IMR-90 (cell line): ENCODE measurements around the gene LHPP. TPM values are rescaled to one million over a fixed set of nuclear protein-coding genes. Genes with fewer than 3 reads are reported as not detected.

Experiments
- ATAC-seq: fragments of 200-7000 bp; cut with Tn5 transposase; 2 replicates; pipeline ENCODE4 v1.9.1; 2020; ENCODE audit warnings: low read depth, mild to moderate bottlenecking, moderate library complexity
- BruUV-seq: library from RNA; stranded (reverse); fragments of 400-500 nt; replicated peaks from 2 replicates; lab custom pipeline; 2021; lab: Mats Ljungman, UMichigan
- CTCF ChIA-PET: fragments of 300-600 bp; formaldehyde crosslinking; extraction: SDS; loops from one replicate; lab custom pipeline; 2021; ENCODE audit warnings: antibody characterized with exemption; lab: Yijun Ruan, JAX
- POLR2A ChIA-PET: fragments of 300-600 bp; sonication (Branson Sonifier 250); formaldehyde crosslinking; loops from one replicate; lab custom pipeline; 2022; ENCODE audit warnings: antibody characterized with exemption; ENCODE audit not compliant: unreplicated experiment; lab: Charles Lee
- DNase-seq: peaks from one replicate; pipeline ENCODE4 v3.0.0; 2013
- H2AFZ ChIP-seq: replicated peaks from 2 replicates; pipeline ENCODE3; 2013; ENCODE audit warnings: low read length, mild to moderate bottlenecking; ENCODE audit not compliant: poor library complexity
- H2AK5ac ChIP-seq: 2 replicates; pipeline ENCODE4 v1.6.1; 2013; ENCODE audit warnings: low read depth, low read length, inconsistent platforms
- H2AK9ac ChIP-seq: replicated peaks from 2 replicates; pipeline ENCODE3; 2013; ENCODE audit warnings: mild to moderate bottlenecking, low read depth, low read length, moderate library complexity; ENCODE audit not compliant: poor library complexity
- H2BK120ac ChIP-seq: 2 replicates; pipeline ENCODE4 v1.6.1; 2013; ENCODE audit warnings: low read depth, low read length, inconsistent platforms
- H2BK15ac ChIP-seq: 3 replicates; pipeline ENCODE4 v1.6.1; 2013; ENCODE audit warnings: low read depth, low read length, inconsistent platforms
- H2BK20ac ChIP-seq: 2 replicates; pipeline ENCODE4 v1.6.1; 2013; ENCODE audit warnings: low read depth, mild to moderate bottlenecking, inconsistent platforms, low read length, moderate library complexity
- H2BK5ac ChIP-seq: 2 replicates; pipeline ENCODE4 v1.6.1; 2013; ENCODE audit warnings: mild to moderate bottlenecking, low read depth, low read length, inconsistent platforms; ENCODE audit not compliant: poor library complexity, severe bottlenecking
- H3K14ac ChIP-seq: replicated peaks from 2 replicates; pipeline ENCODE4 v1.6.1; 2013; ENCODE audit warnings: low read depth, low read length, inconsistent platforms
- H3K18ac ChIP-seq: 2 replicates; pipeline ENCODE4 v1.6.1; 2013; ENCODE audit warnings: low read depth, low read length, control low read depth
- H3K23ac ChIP-seq: 2 replicates; pipeline ENCODE4 v1.6.1; 2013; ENCODE audit warnings: low read depth, low read length, inconsistent platforms
- H3K27ac ChIP-seq: 2 replicates; pipeline ENCODE4 v1.5.1; 2013; ENCODE audit warnings: mild to moderate bottlenecking, control low read depth, low read length; ENCODE audit not compliant: insufficient read depth
- H3K27me3 ChIP-seq: 2 replicates; pipeline ENCODE4 v1.6.1; 2013; ENCODE audit warnings: low read length; ENCODE audit not compliant: control insufficient read depth, insufficient read depth
- H3K36me3 ChIP-seq: 2 replicates; pipeline ENCODE4 v1.6.1; 2013; ENCODE audit warnings: low read length, mixed read lengths; ENCODE audit not compliant: control insufficient read depth, insufficient read depth
- H3K4ac ChIP-seq: 2 replicates; pipeline ENCODE4 v1.6.1; 2013; ENCODE audit warnings: low read depth, low read length, inconsistent platforms
- H3K4me1 ChIP-seq: 2 replicates; pipeline ENCODE4 v1.6.1; 2013; ENCODE audit warnings: low read length, mixed read lengths; ENCODE audit not compliant: control insufficient read depth, insufficient read depth
- H3K4me2 ChIP-seq: 2 replicates; pipeline ENCODE4 v1.6.1; 2013; ENCODE audit warnings: low read depth, mild to moderate bottlenecking, control low read depth, low read length, moderate library complexity
- H3K4me3 ChIP-seq: 2 replicates; pipeline ENCODE4 v1.5.1; 2013; ENCODE audit warnings: low read depth, mild to moderate bottlenecking, control low read depth, low read length, moderate library complexity; ENCODE audit not compliant: insufficient read depth
- H3K56ac ChIP-seq: 2 replicates; pipeline ENCODE4 v1.6.1; 2013; ENCODE audit warnings: low read length, inconsistent platforms; ENCODE audit not compliant: insufficient read depth; ENCODE audit errors: extremely low read depth
- H3K79me1 ChIP-seq, 2 experiments: 2 replicates each; pipeline ENCODE4 v1.6.1; 2013; ENCODE audit warnings: low read length in 2 of 2, inconsistent platforms in 1 of 2, low read depth in 1 of 2
- H3K9ac ChIP-seq: 2 replicates; pipeline ENCODE4 v1.6.1; 2013; ENCODE audit warnings: low read depth, low read length, control low read depth
- H3K9me1 ChIP-seq: 2 replicates; pipeline ENCODE4 v1.6.1; 2013; ENCODE audit warnings: low read length, inconsistent platforms; ENCODE audit not compliant: insufficient read depth
- H3K9me3 ChIP-seq: 2 replicates; pipeline ENCODE4 v1.6.1; 2013; ENCODE audit warnings: low read length; ENCODE audit not compliant: control insufficient read depth, insufficient read depth
- H4K20me1 ChIP-seq: 2 replicates; pipeline ENCODE4 v1.6.1; 2013; ENCODE audit warnings: low read length, inconsistent platforms; ENCODE audit not compliant: insufficient read depth
- H4K5ac ChIP-seq: 2 replicates; pipeline ENCODE4 v1.6.1; 2013; ENCODE audit warnings: mild to moderate bottlenecking, low read depth, low read length, control low read depth
- H4K8ac ChIP-seq, 2 experiments: 2 replicates each; pipeline ENCODE4 v1.6.1; 2013; ENCODE audit warnings: low read depth in 2 of 2, low read length in 2 of 2, control low read depth in 1 of 2, inconsistent platforms in 1 of 2
- H4K91ac ChIP-seq: 2 replicates; pipeline ENCODE4 v1.6.1; 2013; ENCODE audit warnings: low read depth, low read length, inconsistent platforms; ENCODE audit not compliant: insufficient read depth
- RCOR1 ChIP-seq: IDR thresholded peaks from 2 replicates; pipeline ENCODE4 v1.6.1; 2012; ENCODE audit warnings: mild to moderate bottlenecking, low read length, improper control_type of control experiment; ENCODE audit not compliant: insufficient replicate concordance
- WGBS, 2 experiments: methylation state at CpG; one replicate each; pipeline versions ENCODE4 v1.1.5 to v1.1.7; 2013; ENCODE audit warnings: missing lambda C conversion rate in 2 of 2; ENCODE audit not compliant: insufficient read length in 1 of 2; ENCODE audit errors: extremely low coverage in 2 of 2; 5-methylcytosine and 5-hydroxymethylcytosine counted together
- dilution Hi-C: fragments of 300-500 bp; cut with HindIII; formaldehyde crosslinking; loops from one replicate; pipeline ENCODE4 v1.14.3; 2018; ENCODE audit warnings: low sequenced_read_pairs; ENCODE audit not compliant: unreplicated experiment
- in situ Hi-C: fragments of 300-500 bp; cut with MboI; formaldehyde crosslinking; loops from 3 replicates; pipeline ENCODE4 v1.14.3; 2019; ENCODE audit warnings: low sequenced_read_pairs, inconsistent platforms, mixed read lengths
- intact Hi-C: fragments of 100-400 bp; cut with micrococcal nuclease; formaldehyde crosslinking; loops from 2 replicates; pipeline ENCODE4 v1.10.0; 2022
- polyA plus RNA-seq, 3 experiments: library from polyadenylated mRNA; depleted of rRNA; stranded (reverse); fragments of >200 nt; gene quantifications; 2 replicates each; pipeline ENCODE4 v1.2.3, GENCODE V29; 2012; ENCODE audit warnings: low replicate concordance in 1 of 3
- total RNA-seq: library from RNA; depleted of rRNA; stranded (reverse); fragments of >200 nt; gene quantifications from 2 replicates; pipeline ENCODE4 v1.2.3, GENCODE V29; 2012

LHPP gene
- total and polyA plus RNA-seq, 2 of the 4 experiments (the other 2 are of a cell fraction), result 2.7 to 8.3 TPM

GRCh38 chr10:124478515-124478914 is 16.9 kb downstream of the LHPP start:
- Histone ChIP-seq H3K14ac (no peak overlapping the region), H3K23ac (no peak overlapping the region), H3K27me3 (no peaks in the 10 kb centered on the region), H3K9me1 (no peaks in the 10 kb centered on the region), H4K91ac (no peak overlapping the region), H3K4me3 (no peak overlapping the region), H3K56ac (no peak overlapping the region), H3K4me1 (peaks cover 2% of the 10 kb centered on the region; the same call in 1 of the 2 replicates), H3K4ac (no peak overlapping the region), H2BK15ac (no peak overlapping the region), H4K8ac (no peak overlapping the region), H4K20me1 (no peaks in the 10 kb centered on the region), H2AK9ac (no peak overlapping the region), H3K9me3 (no peaks in the 10 kb centered on the region), H2BK5ac (no peak overlapping the region), H2AFZ (no peak overlapping the region), H3K79me1 (no peaks in the 10 kb centered on the region), H3K27ac (no peak overlapping the region), H2BK20ac (no peak overlapping the region), H3K18ac (no peak overlapping the region), H3K9ac (no peak overlapping the region), H4K5ac (no peak overlapping the region), H3K4me2 (no peak overlapping the region), H2BK120ac (no peak overlapping the region), H3K36me3 (no peaks in the 10 kb centered on the region), H2AK5ac (no peak overlapping the region)
- ChIA-PET CTCF (no interaction called here), POLR2A (no interaction called here)
- dilution Hi-C loops (no loop called here), in situ Hi-C loops (no loop called here), intact Hi-C loops (no loop called here)
- WGBS, 2 experiments, result 94% methylated on average over 6 of the region's 14 CpGs; no CpG with 5 or more reads in 1 of the 2 experiments
- BruUV-seq, result no TSS peak
- no peak for DNase-seq
- ATAC-seq, result no peak
- no peak for TF ChIP-seq RCOR1
